HG03103 (cell line): ENCODE data around the gene MED9.

Experiments used
- ATAC-seq: cut with Tn5 transposase; IDR thresholded peaks from one replicate; pipeline ENCODE4 v1.9.1; 2021; ENCODE audit warnings: low read depth; ENCODE audit not compliant: unreplicated experiment

Gene MED9

GRCh38 chr17:17531156-17531555, 54.4 kb downstream of the MED9 start:
- no peak for ATAC-seq

GRCh38 chr17:17532991-17533390, 56.2 kb downstream of the MED9 start:
- no peak for ATAC-seq

- no peak for ATAC-seq
These were observed 57.2 kb downstream of the MED9 start for GRCh38 chr17:17533901-17534441.

- ATAC-seq, result no peak
These were observed 59.2 kb downstream of the MED9 start for GRCh38 chr17:17535957-17536356.

- ATAC-seq, result no peak
These were observed 59.9 kb downstream of the MED9 start for GRCh38 chr17:17536702-17537101.

- no peak for ATAC-seq
These were observed 60.7 kb downstream of the MED9 start for GRCh38 chr17:17537311-17538099.

- ATAC-seq, result no peak
These were observed 61.9 kb downstream of the MED9 start for GRCh38 chr17:17538417-17539391.

GRCh38 chr17:17539591-17539990, 62.8 kb downstream of the MED9 start:
- ATAC-seq, result no peak

- no peak for ATAC-seq
These were observed 63.6 kb downstream of the MED9 start for GRCh38 chr17:17540278-17540906.

- no peak for ATAC-seq
These were observed 64.3 kb downstream of the MED9 start for GRCh38 chr17:17540935-17541639.

- no peak for ATAC-seq
These were observed 64.8 kb downstream of the MED9 start for GRCh38 chr17:17541640-17542001.
